GM12873 (cell line): ENCODE measurements around the gene PRDM7.

Source experiments
- TF ChIP-seq, protein P1 (sequence below): IDR thresholded peaks from 2 replicates; pipeline ENCODE4 v1.5.1; 2012; ENCODE audit warnings: low read depth, mild to moderate bottlenecking, moderate library complexity, low read length, control low read depth; ENCODE audit not compliant: insufficient read depth; ENCODE audit errors: missing control alignments

The PRDM7 gene

DNA sequence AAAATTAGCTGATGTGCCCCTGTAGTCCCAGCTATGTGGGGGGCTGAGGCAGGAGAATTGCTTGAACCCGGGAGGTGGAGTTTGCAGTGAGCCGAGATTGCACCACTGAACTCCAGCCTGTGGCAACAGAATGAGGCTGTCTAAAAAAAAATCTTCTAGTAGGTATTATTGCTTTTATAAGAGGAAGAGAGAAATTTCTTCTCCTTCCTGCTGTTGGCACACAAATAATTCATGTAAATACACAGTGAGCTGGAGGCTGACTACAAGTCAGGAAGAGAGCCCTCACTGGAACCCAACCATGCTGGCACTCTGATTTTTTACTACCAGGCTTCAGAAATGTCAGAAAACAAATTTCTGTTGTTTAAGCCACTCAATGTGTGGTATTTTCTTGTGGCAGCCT is 6.7 kb downstream of the PRDM7 start:
- TF ChIP-seq, protein P1, sequence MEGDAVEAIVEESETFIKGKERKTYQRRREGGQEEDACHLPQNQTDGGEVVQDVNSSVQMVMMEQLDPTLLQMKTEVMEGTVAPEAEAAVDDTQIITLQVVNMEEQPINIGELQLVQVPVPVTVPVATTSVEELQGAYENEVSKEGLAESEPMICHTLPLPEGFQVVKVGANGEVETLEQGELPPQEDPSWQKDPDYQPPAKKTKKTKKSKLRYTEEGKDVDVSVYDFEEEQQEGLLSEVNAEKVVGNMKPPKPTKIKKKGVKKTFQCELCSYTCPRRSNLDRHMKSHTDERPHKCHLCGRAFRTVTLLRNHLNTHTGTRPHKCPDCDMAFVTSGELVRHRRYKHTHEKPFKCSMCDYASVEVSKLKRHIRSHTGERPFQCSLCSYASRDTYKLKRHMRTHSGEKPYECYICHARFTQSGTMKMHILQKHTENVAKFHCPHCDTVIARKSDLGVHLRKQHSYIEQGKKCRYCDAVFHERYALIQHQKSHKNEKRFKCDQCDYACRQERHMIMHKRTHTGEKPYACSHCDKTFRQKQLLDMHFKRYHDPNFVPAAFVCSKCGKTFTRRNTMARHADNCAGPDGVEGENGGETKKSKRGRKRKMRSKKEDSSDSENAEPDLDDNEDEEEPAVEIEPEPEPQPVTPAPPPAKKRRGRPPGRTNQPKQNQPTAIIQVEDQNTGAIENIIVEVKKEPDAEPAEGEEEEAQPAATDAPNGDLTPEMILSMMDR: no peak

DNA sequence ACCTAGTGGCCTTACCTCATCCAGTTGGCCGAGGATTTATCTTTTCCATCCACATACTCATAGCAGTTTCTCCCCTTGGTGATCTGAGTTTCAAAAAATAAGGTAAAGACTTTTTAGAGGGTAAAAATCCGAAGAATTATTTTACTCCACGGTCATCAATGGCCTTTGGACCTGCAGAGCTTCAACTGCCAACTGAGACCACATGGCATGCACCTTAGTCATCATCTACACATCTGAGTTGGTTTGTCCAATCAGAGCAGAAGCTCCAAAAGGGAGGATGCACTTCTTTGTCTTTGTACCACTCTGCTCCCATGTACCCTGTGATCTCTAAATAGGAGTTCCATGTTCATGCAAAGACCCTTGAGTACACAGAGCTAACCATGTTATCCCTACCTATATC is 15.7 kb downstream of the PRDM7 start:
- TF ChIP-seq, protein P1: no peak

DNA sequence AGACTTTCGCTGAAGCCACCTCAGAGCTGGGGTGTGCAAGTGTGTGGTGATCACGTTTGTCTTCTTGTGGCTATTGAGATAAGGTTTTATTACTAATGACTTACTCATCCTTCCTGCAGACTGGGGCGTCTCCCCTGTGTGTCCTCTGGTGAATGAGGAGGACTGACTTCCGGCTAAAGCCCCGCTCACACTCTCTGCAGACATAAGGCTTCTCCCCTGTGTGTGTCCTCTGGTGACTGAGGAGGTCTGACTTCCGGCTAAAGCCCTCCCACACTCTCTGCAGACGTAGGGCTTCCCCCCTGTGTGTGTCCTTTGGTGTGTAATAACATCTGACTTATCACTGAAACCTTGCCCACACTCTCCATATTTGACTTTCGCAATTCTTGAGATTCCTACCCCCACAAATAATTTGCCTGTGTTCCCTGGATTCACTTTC is 19.4 kb downstream of the PRDM7 start:
- TF ChIP-seq, protein P1: no peak

DNA sequence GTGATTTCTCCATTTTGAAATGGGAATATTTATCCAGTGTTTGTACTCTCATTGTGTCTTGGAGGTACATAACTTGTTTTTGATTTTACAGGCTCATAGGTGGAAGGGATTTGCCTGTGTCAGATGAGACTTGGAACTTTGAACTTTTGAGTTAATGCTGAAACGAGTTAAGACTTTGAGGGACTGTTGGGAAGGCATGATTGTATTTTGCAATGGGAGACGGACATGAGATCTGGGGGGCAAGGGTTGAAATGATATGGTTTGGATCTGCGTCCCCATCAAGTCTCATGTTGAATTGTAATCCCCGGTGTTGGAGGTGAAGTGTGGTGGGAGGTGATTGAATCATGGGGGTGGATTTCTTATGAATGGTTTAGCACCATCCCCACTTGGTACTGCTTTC is 21.8 kb downstream of the PRDM7 start:
- TF ChIP-seq, protein P1: no peak

DNA sequence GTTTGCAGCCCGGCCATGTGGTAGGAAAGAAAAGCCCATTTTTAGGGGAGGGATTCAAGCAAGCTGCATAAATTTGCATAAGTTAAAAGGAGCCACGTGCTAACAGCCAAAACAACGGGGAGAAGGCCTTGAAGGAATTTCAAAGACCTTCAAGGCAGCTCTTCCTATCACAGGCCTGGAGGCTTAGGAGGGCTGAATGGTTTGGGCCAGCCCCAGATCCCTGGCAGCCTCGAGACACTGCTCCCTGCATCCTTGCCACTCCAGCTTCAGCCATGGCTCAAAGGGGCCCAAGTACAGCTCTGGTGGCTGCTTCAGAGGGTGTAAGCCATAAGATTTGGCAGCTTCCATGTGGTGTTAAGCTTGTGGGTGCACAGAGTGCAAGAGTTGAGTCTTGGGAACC is 22.6 kb downstream of the PRDM7 start:
- TF ChIP-seq, protein P1: no peak

DNA sequence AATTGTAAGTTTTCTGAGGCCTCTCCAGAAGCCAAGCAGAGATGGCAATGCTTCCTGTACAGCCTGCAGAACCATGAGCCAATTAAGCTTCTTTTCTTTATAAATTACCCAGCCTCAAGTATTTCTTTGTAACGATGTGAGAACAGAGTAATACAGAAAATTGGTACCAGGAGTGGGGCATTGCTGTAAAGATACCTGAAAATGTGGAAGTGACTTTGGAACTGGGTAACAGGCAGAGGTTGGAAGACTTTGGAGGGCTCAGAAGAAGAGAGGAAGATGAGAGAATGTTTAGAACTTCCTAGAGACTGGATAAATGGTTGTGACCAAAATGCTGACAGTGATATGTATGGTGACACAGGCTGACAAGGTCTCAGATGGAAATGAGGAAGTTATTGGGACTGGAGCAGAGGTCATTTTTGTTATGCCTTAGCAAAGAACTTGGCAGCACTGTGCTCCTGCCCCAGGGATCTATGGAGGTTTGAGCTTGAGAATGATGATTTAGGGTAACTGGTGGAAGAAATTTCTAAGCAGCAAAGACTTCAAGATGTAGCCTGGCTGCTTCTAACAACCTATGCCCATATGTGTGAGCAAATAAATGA is 23.1 kb downstream of the PRDM7 start:
- TF ChIP-seq, protein P1: no peak

DNA sequence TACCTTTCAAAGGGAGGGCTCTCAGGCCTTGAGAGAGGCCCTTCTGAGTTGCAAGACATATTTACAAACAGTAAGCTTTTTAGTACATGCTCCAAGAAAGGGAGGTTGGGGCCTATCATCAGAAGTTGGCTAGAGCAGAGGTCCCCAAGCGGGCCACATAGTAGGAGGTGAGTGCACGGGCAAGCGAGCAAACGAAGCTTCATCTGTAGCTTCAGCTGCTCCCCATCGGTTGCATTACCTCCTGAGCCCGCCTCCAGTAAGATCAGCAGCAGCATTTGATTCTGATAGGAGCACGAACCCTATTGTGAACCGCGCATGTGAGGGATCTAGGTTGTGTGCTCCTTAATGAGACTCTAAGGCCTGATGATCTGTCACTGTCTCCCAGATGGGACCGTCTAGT is 26.2 kb downstream of the PRDM7 start:
- TF ChIP-seq, protein P1: no peak
